Fibroblast of mammary gland (primary cell): Measurements from ENCODE around the gene MYLK2.
A peak's percentile ranks its signal among the peaks of the same experiment; 100 is the strongest.

ENCODE experiments used
- DNase-seq: peaks from one replicate; pipeline ENCODE4 v3.0.0-alpha.2; 2010; ENCODE audit warnings: low read depth
- H3K4me3 ChIP-seq: 2 replicates; pipeline ENCODE4 v1.5.1; 2011; ENCODE audit warnings: low read depth, mild to moderate bottlenecking, low read length, moderate library complexity; ENCODE audit not compliant: control insufficient read depth
- TF ChIP-seq, protein P1 (sequence below): conservative IDR thresholded peaks from 2 replicates; pipeline ENCODE4 v1.5.1; 2011; ENCODE audit warnings: low read depth, low read length, inconsistent platforms; ENCODE audit not compliant: control insufficient read depth, insufficient read depth

MYLK2 gene

GRCh38 chr20:31833931-31834521, 14.9 kb downstream of the MYLK2 start:
- no peak overlapping the region for H3K4me3 ChIP-seq
- TF ChIP-seq, protein P1, sequence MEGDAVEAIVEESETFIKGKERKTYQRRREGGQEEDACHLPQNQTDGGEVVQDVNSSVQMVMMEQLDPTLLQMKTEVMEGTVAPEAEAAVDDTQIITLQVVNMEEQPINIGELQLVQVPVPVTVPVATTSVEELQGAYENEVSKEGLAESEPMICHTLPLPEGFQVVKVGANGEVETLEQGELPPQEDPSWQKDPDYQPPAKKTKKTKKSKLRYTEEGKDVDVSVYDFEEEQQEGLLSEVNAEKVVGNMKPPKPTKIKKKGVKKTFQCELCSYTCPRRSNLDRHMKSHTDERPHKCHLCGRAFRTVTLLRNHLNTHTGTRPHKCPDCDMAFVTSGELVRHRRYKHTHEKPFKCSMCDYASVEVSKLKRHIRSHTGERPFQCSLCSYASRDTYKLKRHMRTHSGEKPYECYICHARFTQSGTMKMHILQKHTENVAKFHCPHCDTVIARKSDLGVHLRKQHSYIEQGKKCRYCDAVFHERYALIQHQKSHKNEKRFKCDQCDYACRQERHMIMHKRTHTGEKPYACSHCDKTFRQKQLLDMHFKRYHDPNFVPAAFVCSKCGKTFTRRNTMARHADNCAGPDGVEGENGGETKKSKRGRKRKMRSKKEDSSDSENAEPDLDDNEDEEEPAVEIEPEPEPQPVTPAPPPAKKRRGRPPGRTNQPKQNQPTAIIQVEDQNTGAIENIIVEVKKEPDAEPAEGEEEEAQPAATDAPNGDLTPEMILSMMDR = no peak
- no peak for DNase-seq

GRCh38 chr20:31835554-31835953, 16.4 kb downstream of the MYLK2 start:
- TF ChIP-seq, protein P1 = no peak
- DNase-seq = no peak
- no peak overlapping the region for H3K4me3 ChIP-seq

GRCh38 chr20:31835977-31836852, 17.1 kb downstream of the MYLK2 start:
- H3K4me3 ChIP-seq = no peak overlapping the region
- TF ChIP-seq, protein P1 = no peak
- peak; percentile 88 for DNase-seq

- TF ChIP-seq, protein P1 = no peak
- DNase-seq = no peak
- H3K4me3 ChIP-seq = no peak overlapping the region
Measured at GRCh38 chr20:31836853-31837608, 17.9 kb downstream of the MYLK2 start.

GRCh38 chr20:31837896-31838397, 18.8 kb downstream of the MYLK2 start:
- H3K4me3 ChIP-seq = no peak overlapping the region
- TF ChIP-seq, protein P1 = no peak
- peak; percentile 53 for DNase-seq

DNA sequence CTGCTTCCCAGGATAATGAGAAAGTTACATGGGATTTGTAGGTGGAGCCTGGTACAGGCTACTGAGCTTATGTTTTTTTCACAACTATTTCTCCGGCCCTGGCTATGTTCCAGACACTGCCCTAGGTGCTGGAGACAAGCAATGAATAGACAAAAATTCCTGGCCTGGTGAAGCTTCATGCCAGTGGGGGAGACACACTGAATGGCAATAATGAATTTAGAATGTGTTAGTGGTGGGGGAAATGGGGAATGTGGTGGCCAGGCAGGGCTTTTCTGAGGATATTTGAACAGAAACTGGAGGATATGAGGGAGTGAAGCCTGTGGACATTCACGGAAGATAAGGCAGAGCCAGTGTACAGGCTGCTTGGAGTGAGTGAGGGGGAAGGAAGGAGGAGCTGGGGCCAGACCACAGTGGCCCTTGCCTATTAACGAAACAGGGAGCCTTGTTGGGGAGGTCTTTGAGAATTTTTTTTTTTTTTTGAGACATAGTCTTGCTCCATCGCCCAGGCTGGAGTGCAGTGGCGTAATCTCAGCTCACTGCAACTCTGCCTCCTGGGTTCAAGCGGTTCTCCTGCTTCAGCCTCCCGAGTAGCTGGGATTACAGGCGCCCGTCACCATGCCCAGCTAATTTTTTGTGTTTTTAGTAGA, 19.6 kb downstream of the MYLK2 start:
- no peak overlapping the region for H3K4me3 ChIP-seq
- TF ChIP-seq, protein P1 = no peak
- DNase-seq = no peak
